GM12874 (cell line): Measurements from ENCODE around the gene EPPIN.

Source experiments
- CTCF ChIP-seq: IDR thresholded peaks from 2 replicates; pipeline ENCODE4 v1.5.1; 2011; ENCODE audit warnings: low read depth, mild to moderate bottlenecking, control low read depth, low read length, moderate library complexity; ENCODE audit not compliant: insufficient read depth

Gene EPPIN

GRCh38 chr20:45527294-45527693 is 19.9 kb downstream of the EPPIN start:
- no peak for TF ChIP-seq CTCF

GRCh38 chr20:45523821-45524220 is 23.4 kb downstream of the EPPIN start:
- TF ChIP-seq CTCF = no peak

GRCh38 chr20:45518282-45518681 is 28.9 kb downstream of the EPPIN start:
- no peak for TF ChIP-seq CTCF

- TF ChIP-seq CTCF = no peak
These were observed 31.9 kb downstream of the EPPIN start, which contains the start of gene SPINT3 for GRCh38 chr20:45515147-45515913. SPINT3 (minus strand) TSS chr20:45515622; CDS start chr20:45515608, 14 bp downstream.

GRCh38 chr20:45510242-45510862 is 36.8 kb downstream of the EPPIN start:
- TF ChIP-seq CTCF = no peak

- TF ChIP-seq CTCF = no peak
These were observed 38.1 kb downstream of the EPPIN start for GRCh38 chr20:45509091-45509490.

GRCh38 chr20:45508068-45508886 is 38.9 kb downstream of the EPPIN start:
- no peak for TF ChIP-seq CTCF
